ENCODE data around the gene CAPRIN2.
A peak's percentile ranks its signal among the peaks of the same experiment; 100 is the strongest.

Gene CAPRIN2

DNA sequence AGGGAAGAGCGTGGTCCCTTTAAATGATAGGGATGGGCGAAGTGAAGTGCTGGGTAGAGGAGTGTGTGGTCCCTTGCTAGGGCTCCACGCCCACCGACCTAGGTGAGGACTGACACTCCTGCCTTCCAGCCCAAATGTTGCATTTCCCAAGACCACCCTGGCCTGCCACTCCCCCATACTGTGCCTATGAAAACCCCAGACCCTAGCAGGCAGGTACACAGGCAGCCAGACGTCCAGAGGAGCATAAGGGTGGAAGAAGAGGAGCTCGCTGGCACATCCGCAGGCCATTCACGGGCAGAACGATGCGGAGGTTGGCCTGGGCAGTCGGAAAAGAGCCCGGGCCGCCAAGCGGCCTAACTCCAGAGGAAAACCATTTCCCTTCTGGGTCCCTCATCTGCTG, 58.3 kb downstream of the CAPRIN2 start:
- peak; percentile 36 for DNase-seq

DNA sequence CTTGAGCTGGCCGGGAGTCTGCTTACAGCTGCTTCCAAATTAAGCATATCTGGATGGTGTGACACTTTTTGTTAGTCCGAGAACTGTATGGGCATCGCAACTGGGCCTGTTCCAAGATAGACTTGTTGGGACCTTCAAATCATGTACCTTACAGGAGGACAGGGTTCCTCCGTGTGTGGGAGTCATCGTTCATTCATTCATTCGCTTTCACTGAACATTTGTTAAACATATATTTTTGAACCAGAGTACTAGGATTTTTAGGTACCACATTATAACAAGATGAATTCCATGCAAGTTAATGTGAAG, 58.7 kb downstream of the CAPRIN2 start:
- no peak for DNase-seq

DNA sequence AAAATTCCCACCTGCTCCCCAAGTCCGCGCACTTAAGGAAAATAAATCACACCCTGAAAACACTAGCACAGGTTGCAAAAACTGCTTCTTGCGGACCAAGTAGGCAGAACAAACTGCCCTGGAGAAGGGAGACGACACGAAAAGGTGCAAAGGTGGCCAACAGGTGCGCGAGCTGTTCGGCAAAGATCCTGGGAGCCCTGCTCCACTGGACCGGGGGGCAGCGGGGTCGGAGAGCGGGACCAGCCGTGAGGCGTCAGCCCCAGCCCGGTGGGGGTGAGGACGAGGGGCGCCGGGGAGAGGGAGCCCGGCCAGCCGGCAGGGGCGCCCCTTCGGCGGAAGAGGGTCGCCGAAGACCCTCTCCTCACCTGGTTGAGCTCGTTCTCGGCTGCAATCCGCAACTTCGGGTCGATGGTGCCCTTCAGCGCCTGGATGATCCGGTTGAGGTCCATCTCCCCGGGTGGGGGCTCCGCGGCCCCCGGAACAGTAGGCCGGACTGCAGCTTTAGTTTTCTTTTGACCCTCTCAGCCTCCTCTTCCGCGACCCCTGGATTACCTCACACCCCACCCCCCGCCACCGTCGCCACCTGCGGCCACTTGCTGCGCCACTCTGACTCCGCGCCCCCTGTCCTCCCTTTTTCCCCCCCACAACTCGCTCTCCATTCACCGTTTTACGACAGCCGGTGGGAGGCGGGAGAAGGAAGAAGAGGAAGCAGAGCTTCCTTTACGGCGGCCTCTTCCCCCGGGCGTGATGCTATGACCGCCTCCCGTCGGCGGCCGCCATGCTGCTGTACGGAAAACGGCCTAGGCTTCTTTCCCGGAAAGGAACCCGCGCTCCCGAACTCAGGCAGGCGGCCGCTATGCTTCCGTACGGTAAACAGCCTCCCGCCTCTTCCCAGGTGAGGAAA, 59.3 kb downstream of the CAPRIN2 start, which contains the start of gene IPO8:
Gene IPO8, minus strand, starts transcription at position 671 of the 904 bp plus-strand sequence. Its CDS starts 222 bp downstream, at position 449.
- peak; percentile 95 for DNase-seq

GRCh38 chr12:30694412-30695198, 60.1 kb downstream of the CAPRIN2 start:
- DNase-seq, result peak; percentile 52

- no peak for DNase-seq
Observed at GRCh38 chr12:30692470-30692869, 62.3 kb downstream of the CAPRIN2 start.

GRCh38 chr12:30691122-30691879, 63.5 kb downstream of the CAPRIN2 start:
- no peak for DNase-seq

DNA sequence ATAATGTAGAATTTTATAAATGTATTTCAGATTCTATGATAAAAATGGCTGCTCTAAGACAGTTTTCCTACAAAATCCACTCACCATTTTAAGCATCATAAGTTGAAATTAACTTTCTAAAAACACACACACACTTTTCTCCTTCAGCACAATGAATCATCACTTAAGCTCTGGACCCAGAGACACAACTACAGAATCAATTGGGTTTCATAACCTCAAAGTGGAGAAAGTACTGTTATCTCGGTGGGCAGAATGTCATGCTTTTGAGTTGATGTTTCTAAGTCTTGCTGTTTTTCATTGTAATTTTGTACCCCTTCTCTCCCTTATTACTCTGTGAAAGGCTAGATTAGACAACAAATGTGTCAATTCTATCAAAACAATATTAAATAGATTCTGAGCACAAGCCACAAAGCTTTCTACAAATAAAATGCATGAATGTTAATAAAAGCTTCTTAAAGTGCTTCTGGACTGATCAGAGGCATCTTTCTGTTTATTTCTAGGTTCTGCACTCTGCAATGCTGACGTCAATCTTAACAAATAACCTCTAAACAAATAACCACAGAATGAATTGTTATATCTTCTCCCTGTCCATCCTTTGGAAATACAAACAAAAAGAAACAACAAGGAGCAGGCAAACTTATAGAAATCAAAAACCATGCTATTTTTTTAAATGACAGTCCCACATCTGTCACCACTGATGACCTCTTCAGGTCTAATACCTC, 67.3 kb downstream of the CAPRIN2 start:
- DNase-seq, result no peak

- DNase-seq, result no peak
Observed at GRCh38 chr12:30679241-30679640, 75.5 kb downstream of the CAPRIN2 start.

DNA sequence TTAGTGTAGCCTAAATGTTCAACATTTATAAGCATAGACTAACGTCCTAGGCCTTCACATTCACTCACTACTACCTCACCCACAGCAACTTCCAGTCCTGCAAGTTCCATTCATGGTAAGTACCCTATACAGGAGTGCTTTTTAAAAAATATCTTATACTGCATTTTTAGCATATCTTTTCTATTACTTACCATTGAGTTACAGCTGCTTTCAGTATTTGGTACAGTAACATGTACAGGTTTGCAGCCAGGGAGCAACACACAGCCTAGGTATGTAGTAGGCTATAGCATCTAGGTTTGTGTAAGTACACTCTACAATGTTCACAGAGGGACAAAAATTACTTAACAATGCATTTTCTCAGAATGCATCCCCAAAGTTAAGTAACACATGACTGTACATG, 76.5 kb downstream of the CAPRIN2 start:
- DNase-seq, result no peak

DNA sequence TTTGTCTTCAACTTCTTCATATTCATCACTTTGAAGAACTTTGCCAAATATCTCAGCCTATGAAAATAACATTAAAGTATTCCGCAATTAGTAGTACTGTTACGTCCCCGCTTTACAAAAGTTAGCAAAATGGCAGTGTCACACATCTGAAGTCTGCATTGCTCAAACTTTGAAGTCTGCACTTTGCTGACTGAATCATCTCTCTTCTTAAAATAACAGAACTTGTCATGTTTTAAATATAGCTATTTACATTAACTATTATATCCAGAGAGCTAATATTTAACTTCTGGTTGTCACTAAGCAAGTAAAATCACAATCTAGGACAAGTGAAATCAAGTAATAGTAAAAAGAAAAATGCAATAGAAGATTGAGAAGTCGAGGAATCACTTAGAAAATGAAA, 93.5 kb downstream of the CAPRIN2 start:
- no peak for DNase-seq
